Ureter (tissue), 1 donor: ENCODE measurements around the gene SOCS2. TPM values are rescaled to one million over a fixed set of nuclear protein-coding genes. Genes with fewer than 3 reads are reported as not detected.

Source experiments
- DNase-seq: peaks from one replicate; pipeline ENCODE4 v3.0.0-alpha.2; 2020; ENCODE audit warnings: low spot score
- total RNA-seq: library from RNA; stranded (reverse); gene quantifications from one replicate; pipeline ENCODE4 v1.2.4, GENCODE V29; 2023
- donor health status: DM: yes; HTN: yes; CAD: no.

SOCS2 gene
- total RNA-seq, 1 donor from 2014 or later: 39.5 TPM

GRCh38 chr12:93567174-93567573 is 5.3 kb upstream of the SOCS2 start:
- DNase-seq: no peak

GRCh38 chr12:93568091-93568490 is 4.4 kb upstream of the SOCS2 start:
- no peak for DNase-seq

GRCh38 chr12:93569301-93569655 is 3.2 kb upstream of the SOCS2 start:
- no peak for DNase-seq

GRCh38 chr12:93569656-93570551 is 2.6 kb upstream of the SOCS2 start:
- DNase-seq: peak; percentile 91

GRCh38 chr12:93570552-93571364 is 1.7 kb upstream of the SOCS2 start:
- DNase-seq: peak; percentile 97

GRCh38 chr12:93571365-93571924 is 1.0 kb upstream of the SOCS2 start:
- DNase-seq: peak; percentile 87

GRCh38 chr12:93572712-93573551 is 457 bp downstream of the SOCS2 start:
- peak; percentile 46 for DNase-seq

GRCh38 chr12:93573552-93574223 is 1.2 kb downstream of the SOCS2 start:
- DNase-seq: no peak

GRCh38 chr12:93577222-93577621 is 4.7 kb downstream of the SOCS2 start:
- DNase-seq: no peak

GRCh38 chr12:93578221-93578620 is 5.7 kb downstream of the SOCS2 start:
- no peak for DNase-seq

GRCh38 chr12:93580682-93581081 is 8.2 kb downstream of the SOCS2 start:
- no peak for DNase-seq

- DNase-seq: no peak
Measured at GRCh38 chr12:93581370-93581769, 8.9 kb downstream of the SOCS2 start.

GRCh38 chr12:93582351-93582750 is 9.9 kb downstream of the SOCS2 start:
- DNase-seq: no peak

GRCh38 chr12:93583627-93584392 is 11.3 kb downstream of the SOCS2 start:
- DNase-seq: no peak

GRCh38 chr12:93585247-93585646 is 12.8 kb downstream of the SOCS2 start:
- DNase-seq: no peak

- DNase-seq: no peak
Measured at GRCh38 chr12:93587611-93588010, 15.1 kb downstream of the SOCS2 start.

GRCh38 chr12:93589081-93589480 is 16.6 kb downstream of the SOCS2 start:
- no peak for DNase-seq

- peak; percentile 79 for DNase-seq
Measured at GRCh38 chr12:93591137-93591868, 18.8 kb downstream of the SOCS2 start.

GRCh38 chr12:93592641-93593406 is 20.3 kb downstream of the SOCS2 start:
- no peak for DNase-seq
